ENCODE measurements around the gene IGFL1.
"Not testable (repeated sequence)": the region's sequence is repeated elsewhere in the genome, so short reads cannot be mapped to it uniquely, and the experiment has no call there.

DNA sequence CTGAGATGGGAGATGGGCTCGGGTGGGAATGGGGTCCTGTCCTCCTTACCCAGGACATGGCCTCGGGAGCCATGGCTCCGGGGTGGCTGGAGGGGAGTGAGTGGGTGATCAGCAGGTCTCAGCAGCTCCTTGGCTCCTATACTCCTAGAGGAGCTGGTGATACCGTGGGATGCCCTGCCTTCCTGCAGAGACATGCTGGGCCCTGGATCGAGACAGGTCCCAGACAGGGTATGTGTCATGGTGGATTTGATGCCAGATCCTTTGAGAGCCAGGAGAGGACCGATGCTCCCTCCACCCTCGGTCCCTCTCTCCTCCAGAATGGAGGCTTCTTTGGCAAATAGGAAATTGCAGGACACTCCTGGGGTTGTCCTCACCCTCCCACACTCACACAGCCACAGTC, 32.0 kb downstream of the IGFL1 start:
- TF ChIP-seq EP300, POLR2A (IDR thresholded peaks at IDR 0.05): not testable (repeated sequence)
- TF ChIP-seq, protein P1, sequence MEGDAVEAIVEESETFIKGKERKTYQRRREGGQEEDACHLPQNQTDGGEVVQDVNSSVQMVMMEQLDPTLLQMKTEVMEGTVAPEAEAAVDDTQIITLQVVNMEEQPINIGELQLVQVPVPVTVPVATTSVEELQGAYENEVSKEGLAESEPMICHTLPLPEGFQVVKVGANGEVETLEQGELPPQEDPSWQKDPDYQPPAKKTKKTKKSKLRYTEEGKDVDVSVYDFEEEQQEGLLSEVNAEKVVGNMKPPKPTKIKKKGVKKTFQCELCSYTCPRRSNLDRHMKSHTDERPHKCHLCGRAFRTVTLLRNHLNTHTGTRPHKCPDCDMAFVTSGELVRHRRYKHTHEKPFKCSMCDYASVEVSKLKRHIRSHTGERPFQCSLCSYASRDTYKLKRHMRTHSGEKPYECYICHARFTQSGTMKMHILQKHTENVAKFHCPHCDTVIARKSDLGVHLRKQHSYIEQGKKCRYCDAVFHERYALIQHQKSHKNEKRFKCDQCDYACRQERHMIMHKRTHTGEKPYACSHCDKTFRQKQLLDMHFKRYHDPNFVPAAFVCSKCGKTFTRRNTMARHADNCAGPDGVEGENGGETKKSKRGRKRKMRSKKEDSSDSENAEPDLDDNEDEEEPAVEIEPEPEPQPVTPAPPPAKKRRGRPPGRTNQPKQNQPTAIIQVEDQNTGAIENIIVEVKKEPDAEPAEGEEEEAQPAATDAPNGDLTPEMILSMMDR (IDR thresholded peaks at IDR 0.05): not testable (repeated sequence)

All from stomach (tissue), 4 donors.